T-cell (primary cell): Measurements from ENCODE around the gene PRRG1. TPM values are rescaled to one million over a fixed set of nuclear protein-coding genes. Genes with fewer than 3 reads are reported as not detected.
"Not testable (repeated sequence)": the region's sequence is repeated elsewhere in the genome, so short reads cannot be mapped to it uniquely, and the experiment has no call there.

Source experiments
- ATAC-seq, 4 experiments: fragments of 200-7000 bp in 3 of 4; fragments of 150-1000 bp in 1 of 4; cut with Tn5 transposase; replicated peaks in 1 of 4; 1 replicate in 3 of 4; 2 replicates in 1 of 4; pipeline ENCODE4 v1.10.0; 2021; ENCODE audit warnings: moderate library complexity in 3 of 4, mild to moderate bottlenecking in 2 of 4, moderate number of reproducible peaks in 1 of 4
- CTCF ChIA-PET, 2 donors: fragments of 300-600 bp; sonication (Branson Sonifier 250); formaldehyde crosslinking; loops; one replicate each; lab custom pipeline; 2022; ENCODE audit warnings: antibody characterized with exemption in 2 of 2; lab: Charles Lee
- POLR2A ChIA-PET, 2 donors: fragments of 300-600 bp; sonication (Branson Sonifier 250); formaldehyde crosslinking; loops; one replicate each; lab custom pipeline; 2022; ENCODE audit warnings: antibody characterized with exemption in 2 of 2; lab: Charles Lee
- DNase-seq, 35 experiments: peaks; one replicate each; pipeline versions ENCODE4 v3.0.0 to v3.0.0-alpha.2; 2013 to 2023
- H3K27ac ChIP-seq: one replicate; pipeline ENCODE4 v1.5.1; 2013; ENCODE audit warnings: low read length
- H3K27me3 ChIP-seq, 2 experiments: replicated peaks in 1 of 2; 1 replicate in 1 of 2; 2 replicates in 1 of 2; pipeline versions ENCODE4 v1.6.1 to v1.7.0; 2013; ENCODE audit warnings: low read length in 1 of 2, mixed read lengths in 1 of 2; ENCODE audit not compliant: control insufficient read depth in 2 of 2, insufficient read depth in 2 of 2; ENCODE audit errors: extremely low read depth in 1 of 2
- H3K36me3 ChIP-seq, 2 donors: 1 replicate in 1 of 2; 2 replicates in 1 of 2; pipeline versions ENCODE4 v1.6.1 to v1.7.0; 2013; ENCODE audit warnings: low read length in 1 of 2; ENCODE audit not compliant: control insufficient read depth in 2 of 2, insufficient read depth in 1 of 2; ENCODE audit errors: extremely low read depth in 1 of 2
- H3K4me1 ChIP-seq, 2 experiments: 1 replicate in 1 of 2; 2 replicates in 1 of 2; pipeline versions ENCODE4 v1.6.1 to v1.7.0; 2013; ENCODE audit warnings: low read length in 2 of 2, mixed read lengths in 1 of 2; ENCODE audit not compliant: insufficient read depth in 2 of 2, control insufficient read depth in 1 of 2; ENCODE audit errors: extremely low read depth in 1 of 2
- H3K4me3 ChIP-seq, 2 donors: 1 replicate in 1 of 2; 2 replicates in 1 of 2; pipeline versions ENCODE4 v1.5.1 to v1.7.0; 2013; ENCODE audit warnings: mild to moderate bottlenecking in 2 of 2, low read length in 1 of 2, moderate library complexity in 1 of 2; ENCODE audit not compliant: control insufficient read depth in 1 of 2; ENCODE audit errors: extremely low read depth in 1 of 2
- H3K9me3 ChIP-seq: 2 replicates; pipeline ENCODE4 v1.7.0; 2013
- H3K27ac Mint-ChIP-seq, 2 donors: one replicate each; pipeline ENCODE4 v1.8.0; 2020 to 2021; ENCODE audit warnings: mild to moderate bottlenecking in 2 of 2, mixed read lengths in 2 of 2
- H3K27me3 Mint-ChIP-seq, 2 donors: one replicate each; pipeline ENCODE4 v1.8.0; 2021 to 2022; ENCODE audit warnings: mixed read lengths in 2 of 2
- H3K36me3 Mint-ChIP-seq: one replicate; pipeline ENCODE4 v1.8.0; 2021; ENCODE audit warnings: mixed read lengths
- H3K4me1 Mint-ChIP-seq, 3 donors: one replicate each; pipeline ENCODE4 v1.8.0; 2020 to 2022; ENCODE audit warnings: mixed read lengths in 3 of 3, mild to moderate bottlenecking in 1 of 3
- H3K4me3 Mint-ChIP-seq, 3 donors: one replicate each; pipeline ENCODE4 v1.8.0; 2020 to 2022; ENCODE audit warnings: mild to moderate bottlenecking in 3 of 3, mixed read lengths in 3 of 3, moderate library complexity in 3 of 3
- H3K9me3 Mint-ChIP-seq, 3 donors: one replicate each; pipeline ENCODE4 v1.8.0; 2020 to 2022; ENCODE audit warnings: mixed read lengths in 3 of 3
- WGBS: methylation state at CpG from one replicate; pipeline ENCODE4 v1.1.5; 2013; ENCODE audit warnings: missing lambda C conversion rate; ENCODE audit not compliant: insufficient coverage; 5-methylcytosine and 5-hydroxymethylcytosine counted together
- total RNA-seq, 35 experiments: library from RNA in 6 of 35; stranded (reverse) in 6 of 35; fragments of 120-200 nt in 1 of 35; gene quantifications; one replicate each; pipeline versions ENCODE4 v1.2.1 to v1.2.4 and lab custom pipeline; 2013 to 2026

The PRRG1 gene
- total RNA-seq, 5 donors from 2014 or later (not counting 1 experiment from before 2014, with no cell fraction given) = 0.12 to 0.16 TPM; not detected in 3

- ATAC-seq = no peak
- CTCF ChIA-PET = no interaction called here
These were observed 123.7 kb downstream of the PRRG1 start for GRCh38 chrX:37472836-37473235.

DNA sequence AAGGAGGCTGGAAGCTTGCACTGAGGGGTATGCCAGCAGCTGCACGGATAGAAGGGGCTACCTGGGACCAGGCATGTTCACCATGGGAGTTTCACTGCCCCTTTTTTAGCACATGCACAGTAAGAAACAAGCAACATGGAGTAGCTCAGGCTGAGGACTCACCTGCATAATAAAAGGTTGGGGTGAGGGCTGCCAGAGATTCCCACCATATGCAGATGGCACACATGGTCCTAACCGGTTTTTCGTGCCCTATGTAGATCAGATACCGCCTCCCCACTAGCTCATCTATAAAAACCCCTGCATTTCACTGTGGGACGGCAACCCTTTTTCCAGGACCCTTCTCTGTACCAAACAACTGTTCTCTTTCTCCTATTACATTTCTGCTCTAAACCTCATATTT, 125.3 kb downstream of the PRRG1 start:
- no peak for ATAC-seq

More at GRCh38 chrX:37472836-37473235, 123.7 kb downstream of the PRRG1 start:
- no peak overlapping the region for H3K27ac Mint-ChIP-seq
- H3K9me3 Mint-ChIP-seq = no peaks in the 10 kb centered on the region
- Histone ChIP-seq H3K4me1 (no peaks in the 10 kb centered on the region), H3K4me3 (no peak overlapping the region), H3K27ac (no peak overlapping the region), H3K9me3 (no peaks in the 10 kb centered on the region), H3K27me3 (no peaks in the 10 kb centered on the region), H3K36me3 (no peaks in the 10 kb centered on the region)
- POLR2A ChIA-PET = no interaction called here
- H3K27me3 Mint-ChIP-seq = peaks cover 0 to 19% of the 10 kb centered on the region in 2 donors
- no peak for DNase-seq
- no peaks in the 10 kb centered on the region for H3K4me1 Mint-ChIP-seq
- H3K4me3 Mint-ChIP-seq = no peak overlapping the region
- no peaks in the 10 kb centered on the region for H3K36me3 Mint-ChIP-seq
- WGBS = no CpG with 5 or more reads among the region's 6 CpGs

DNA sequence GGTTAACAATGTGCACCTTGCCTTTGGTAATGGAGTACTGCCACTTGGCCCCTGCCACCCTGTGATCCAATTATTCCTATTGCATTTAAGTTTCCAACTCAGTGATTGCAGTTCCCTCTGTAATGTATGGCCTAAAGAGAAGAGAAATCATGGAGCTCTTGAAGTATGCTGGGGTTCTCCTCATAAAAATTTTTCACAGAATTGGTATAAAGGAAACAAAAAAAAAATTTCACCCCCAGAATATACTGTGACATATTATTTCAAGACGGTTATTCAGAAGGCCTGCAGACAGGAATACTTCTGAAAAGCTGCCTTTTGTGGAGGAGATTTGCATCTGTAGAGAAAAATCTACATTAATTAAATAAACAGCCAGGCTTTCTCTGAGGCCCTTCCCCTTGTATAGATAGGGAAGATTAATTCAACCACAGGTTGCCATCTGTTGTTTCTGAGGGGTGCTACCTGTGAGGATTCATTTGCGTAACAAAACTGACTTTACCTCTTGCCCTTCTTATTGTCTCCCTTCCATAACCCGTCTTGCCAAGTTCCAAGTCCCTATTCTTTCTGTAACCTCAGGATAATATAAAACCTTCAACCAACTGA, 127.5 kb downstream of the PRRG1 start:
- H3K36me3 ChIP-seq = no peaks in the 10 kb centered on the region
- no peaks in the 10 kb centered on the region for H3K9me3 Mint-ChIP-seq
- no peak for DNase-seq
- CTCF ChIA-PET = no interaction called here
- no peaks in the 10 kb centered on the region for H3K4me1 ChIP-seq
- peaks cover 0 to 37% of the 10 kb centered on the region in 2 donors for H3K27me3 Mint-ChIP-seq
- no peaks in the 10 kb centered on the region for H3K4me1 Mint-ChIP-seq
- no CpG with 5 or more reads among the region's 3 CpGs for whole genome bisulfite sequencing
- POLR2A ChIA-PET = no interaction called here
- H3K9me3 ChIP-seq = no peaks in the 10 kb centered on the region
- H3K36me3 Mint-ChIP-seq = no peaks in the 10 kb centered on the region
- no peaks in the 10 kb centered on the region for H3K27me3 ChIP-seq
- ATAC-seq = no peak
- H3K4me3 ChIP-seq = no peak overlapping the region
- no peak overlapping the region for H3K4me3 Mint-ChIP-seq
- no peak overlapping the region for H3K27ac ChIP-seq
- no peak overlapping the region for H3K27ac Mint-ChIP-seq

More for the DNA sequence above, 125.3 kb downstream of the PRRG1 start:
- Mint-ChIP-seq H3K27ac (no peak overlapping the region), H3K27me3 (peaks cover 0 to 28% of the 10 kb centered on the region in 2 donors), H3K36me3 (no peaks in the 10 kb centered on the region), H3K4me3 (no peak overlapping the region), H3K4me1 (no peaks in the 10 kb centered on the region), H3K9me3 (no peaks in the 10 kb centered on the region)
- DNase-seq = no peak
- H3K36me3 ChIP-seq = no peaks in the 10 kb centered on the region
- H3K9me3 ChIP-seq = no peaks in the 10 kb centered on the region
- no peaks in the 10 kb centered on the region for H3K27me3 ChIP-seq
- H3K4me1 ChIP-seq = no peaks in the 10 kb centered on the region
- WGBS = 40% methylated on average over 1 of the region's 5 CpGs
- ChIA-PET CTCF (no interaction called here), POLR2A (no interaction called here)
- no peak overlapping the region for H3K4me3 ChIP-seq
- no peak overlapping the region for H3K27ac ChIP-seq

DNA sequence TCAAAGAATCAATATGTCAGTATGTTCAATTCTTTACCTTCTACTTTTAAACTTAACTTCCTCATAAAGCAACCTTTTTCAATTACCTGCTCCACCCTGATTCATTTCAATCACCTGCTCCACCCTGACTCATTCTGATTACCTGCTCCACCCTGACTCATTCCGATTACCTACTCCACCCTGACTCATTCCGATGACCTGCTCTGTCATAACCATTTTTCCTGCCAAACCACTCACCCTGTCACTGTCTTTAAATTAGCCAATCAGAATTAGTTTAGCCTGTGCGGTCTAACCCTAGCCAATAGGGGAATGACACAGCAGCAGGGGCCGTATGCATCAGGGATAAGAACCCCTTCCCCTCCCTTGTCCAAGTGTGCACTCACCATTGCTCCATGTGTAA, 135.2 kb downstream of the PRRG1 start:
- H3K9me3 Mint-ChIP-seq, ATAC-seq, DNase-seq, H3K4me1 Mint-ChIP-seq, H3K36me3 ChIP-seq, H3K4me1 ChIP-seq, H3K27ac ChIP-seq, CTCF ChIA-PET, H3K36me3 Mint-ChIP-seq, H3K27ac Mint-ChIP-seq, H3K4me3 ChIP-seq, POLR2A ChIA-PET, H3K27me3 ChIP-seq, H3K4me3 Mint-ChIP-seq, H3K9me3 ChIP-seq: not testable (repeated sequence)
- peaks cover 0 to 17% of the 10 kb centered on the region in 2 donors for H3K27me3 Mint-ChIP-seq
- 32% methylated on average over 2 of the region's 4 CpGs for WGBS

DNA sequence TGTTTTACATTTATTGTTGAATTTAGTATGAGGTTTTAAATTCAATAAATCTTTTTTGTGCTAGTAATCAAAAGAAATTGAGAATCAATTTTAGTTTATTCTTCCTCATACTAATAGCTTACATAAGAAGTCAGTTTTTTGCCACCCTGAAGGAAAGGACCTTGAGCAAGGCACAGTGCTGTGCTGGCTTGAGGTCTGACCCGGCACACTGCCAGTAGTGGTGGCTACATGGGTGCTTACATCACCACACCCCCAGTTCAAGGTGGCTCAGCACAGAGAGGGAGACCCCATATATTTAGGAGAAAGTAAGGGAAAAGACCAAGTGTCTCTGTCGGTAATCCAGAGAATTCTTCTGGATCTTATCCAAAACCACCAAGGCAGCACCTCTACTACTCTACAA, 136.3 kb downstream of the PRRG1 start:
- H3K4me1 Mint-ChIP-seq = no peaks in the 10 kb centered on the region
- DNase-seq = no peak
- H3K27ac ChIP-seq = no peak overlapping the region
- no peak overlapping the region for H3K4me3 ChIP-seq
- H3K27ac Mint-ChIP-seq = no peak overlapping the region
- POLR2A ChIA-PET = no interaction called here
- no peaks in the 10 kb centered on the region for H3K9me3 ChIP-seq
- no peaks in the 10 kb centered on the region for H3K36me3 ChIP-seq
- H3K4me1 ChIP-seq = no peaks in the 10 kb centered on the region
- H3K4me3 Mint-ChIP-seq = no peak overlapping the region
- no peaks in the 10 kb centered on the region for H3K27me3 ChIP-seq
- H3K9me3 Mint-ChIP-seq = no peaks in the 10 kb centered on the region
- ATAC-seq = no peak
- no CpG with 5 or more reads among the region's 2 CpGs for WGBS
- CTCF ChIA-PET = no interaction called here
- peaks cover 0 to 8% of the 10 kb centered on the region in 2 donors for H3K27me3 Mint-ChIP-seq
- no peaks in the 10 kb centered on the region for H3K36me3 Mint-ChIP-seq

DNA sequence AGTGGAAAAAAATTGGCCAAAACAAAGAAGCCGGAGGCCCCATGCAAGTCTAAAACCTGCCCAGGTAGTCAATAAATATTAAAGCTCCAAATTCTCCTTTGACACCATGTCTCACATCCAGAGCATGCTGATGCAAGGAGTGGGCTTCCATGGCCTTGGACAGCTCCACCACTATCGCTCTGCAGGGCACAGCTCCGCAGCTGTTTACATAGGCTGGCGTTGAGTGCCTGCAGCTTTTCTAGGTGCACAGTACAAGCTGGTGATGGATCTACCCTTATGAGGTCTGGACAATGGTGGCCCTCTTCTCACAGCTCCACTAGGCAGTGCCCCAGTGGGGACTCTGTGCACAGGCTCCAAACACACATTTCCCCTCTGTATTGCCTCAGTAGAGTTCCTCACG, 138.1 kb downstream of the PRRG1 start:
- Mint-ChIP-seq H3K4me3 (no peak overlapping the region), H3K36me3 (no peaks in the 10 kb centered on the region), H3K4me1 (no peaks in the 10 kb centered on the region), H3K27me3 (peaks cover 0 to 12% of the 10 kb centered on the region in 2 donors), H3K9me3 (no peaks in the 10 kb centered on the region), H3K27ac (no peak overlapping the region)
- H3K4me3 ChIP-seq = no peak overlapping the region
- ATAC-seq (no peak), DNase-seq (no peak)
- no peak overlapping the region for H3K27ac ChIP-seq
- H3K36me3 ChIP-seq = no peaks in the 10 kb centered on the region
- H3K4me1 ChIP-seq = no peaks in the 10 kb centered on the region
- POLR2A ChIA-PET = no interaction called here
- CTCF ChIA-PET = no interaction called here
- no peaks in the 10 kb centered on the region for H3K27me3 ChIP-seq
- WGBS = 80% methylated on average over 1 of the region's 5 CpGs
- H3K9me3 ChIP-seq = no peaks in the 10 kb centered on the region

- no peak overlapping the region for H3K27ac ChIP-seq
- ChIA-PET POLR2A (no interaction called here), CTCF (no interaction called here)
- no peaks in the 10 kb centered on the region for H3K27me3 ChIP-seq
- ATAC-seq = no peak
- H3K4me1 Mint-ChIP-seq = no peaks in the 10 kb centered on the region
- no peaks in the 10 kb centered on the region for H3K36me3 Mint-ChIP-seq
- no peak for DNase-seq
- no peak overlapping the region for H3K4me3 Mint-ChIP-seq
- H3K4me3 ChIP-seq = no peak overlapping the region
- no peaks in the 10 kb centered on the region for H3K4me1 ChIP-seq
- H3K27me3 Mint-ChIP-seq = peaks cover under 1 to 8% of the 10 kb centered on the region in 2 donors
- H3K36me3 ChIP-seq = no peaks in the 10 kb centered on the region
- H3K27ac Mint-ChIP-seq = no peak overlapping the region
- no peaks in the 10 kb centered on the region for H3K9me3 Mint-ChIP-seq
- H3K9me3 ChIP-seq = no peaks in the 10 kb centered on the region
- WGBS = no CpG with 5 or more reads among the region's 3 CpGs
These were observed 139.2 kb downstream of the PRRG1 start for GRCh38 chrX:37488323-37488722.
